GM21360 (cell line): Measurements from ENCODE around the gene EXOC3L2.
"Not testable (repeated sequence)": the region's sequence is repeated elsewhere in the genome, so short reads cannot be mapped to it uniquely, and the experiment has no call there.

ENCODE experiments used
- ATAC-seq: cut with Tn5 transposase; IDR thresholded peaks from one replicate; pipeline ENCODE4 v1.9.1; 2021; ENCODE audit warnings: mild to moderate bottlenecking, moderate library complexity; ENCODE audit not compliant: unreplicated experiment

EXOC3L2 gene

GRCh38 chr19:45245334-45245787 lies at the start of gene EXOC3L2:
EXOC3L2 (minus strand) TSS chr19:45245407; CDS start chr19:45239045, 6,362 bp downstream.
- ATAC-seq: no peak

GRCh38 chr19:45294291-45295029 lies 49.3 kb upstream of the EXOC3L2 start:
- no peak for ATAC-seq

GRCh38 chr19:45293682-45294081 lies 48.5 kb upstream of the EXOC3L2 start:
- ATAC-seq: no peak

- ATAC-seq: no peak
These were observed 46.6 kb upstream of the EXOC3L2 start for GRCh38 chr19:45291834-45292233.

- ATAC-seq: no peak
These were observed 45.2 kb upstream of the EXOC3L2 start for GRCh38 chr19:45290381-45290931.

- no peak for ATAC-seq
These were observed 38.3 kb upstream of the EXOC3L2 start for GRCh38 chr19:45283443-45284033.

GRCh38 chr19:45280471-45280961 lies 35.3 kb upstream of the EXOC3L2 start:
- no peak for ATAC-seq

GRCh38 chr19:45279587-45280192 lies 34.5 kb upstream of the EXOC3L2 start:
- no peak for ATAC-seq

- ATAC-seq: no peak
These were observed 32.9 kb upstream of the EXOC3L2 start for GRCh38 chr19:45278087-45278486.

- no peak for ATAC-seq
These were observed 31.1 kb upstream of the EXOC3L2 start for GRCh38 chr19:45276284-45276687.

GRCh38 chr19:45275370-45275971 lies 30.3 kb upstream of the EXOC3L2 start:
- ATAC-seq: no peak

- ATAC-seq: no peak
These were observed 28.3 kb upstream of the EXOC3L2 start for GRCh38 chr19:45273521-45273855.

- ATAC-seq: no peak
These were observed 26.5 kb upstream of the EXOC3L2 start for GRCh38 chr19:45271735-45272108.

GRCh38 chr19:45271098-45271734 lies 26.0 kb upstream of the EXOC3L2 start:
- no peak for ATAC-seq

GRCh38 chr19:45269939-45270338 lies 24.7 kb upstream of the EXOC3L2 start:
- ATAC-seq: not testable (repeated sequence)

GRCh38 chr19:45267296-45267695 lies 22.1 kb upstream of the EXOC3L2 start:
- no peak for ATAC-seq

- no peak for ATAC-seq
These were observed 20.2 kb upstream of the EXOC3L2 start for GRCh38 chr19:45265375-45265774.

GRCh38 chr19:45264781-45265317 lies 19.6 kb upstream of the EXOC3L2 start:
- no peak for ATAC-seq

- ATAC-seq: no peak
These were observed 17.8 kb upstream of the EXOC3L2 start for GRCh38 chr19:45263013-45263412.

GRCh38 chr19:45262570-45262969 lies 17.4 kb upstream of the EXOC3L2 start:
- ATAC-seq: no peak

GRCh38 chr19:45258862-45259261 lies 13.7 kb upstream of the EXOC3L2 start:
- no peak for ATAC-seq
